WTC11 (cell line): Measurements from ENCODE around the gene ENHO. TPM values are rescaled to one million over a fixed set of nuclear protein-coding genes. Genes with fewer than 3 reads are reported as not detected.

Experiments used
- ATAC-seq: fragments of 200-7000 bp; cut with Tn5 transposase; 2 replicates; pipeline ENCODE4 v1.10.0; 2021; ENCODE audit warnings: mild to moderate bottlenecking, moderate library complexity
- CTCF ChIA-PET: fragments of 300-600 bp; sonication (Branson Sonifier 250); formaldehyde crosslinking; loops from one replicate; lab custom pipeline; 2021; ENCODE audit warnings: antibody characterized with exemption; lab: Charles Lee
- POLR2A ChIA-PET: fragments of 350-600 bp; sonication (Branson Sonifier 250); formaldehyde crosslinking; loops from one replicate; lab custom pipeline; 2021; ENCODE audit warnings: antibody characterized with exemption; lab: Charles Lee
- DNase-seq: peaks from one replicate; pipeline ENCODE4 v3.0.0; 2021; ENCODE audit warnings: low spot score
- H3K27ac Mint-ChIP-seq: 2 replicates; pipeline ENCODE4 v1.8.0; 2021; ENCODE audit warnings: mixed read lengths
- H3K27me3 Mint-ChIP-seq: 2 replicates; pipeline ENCODE4 v1.8.0; 2021; ENCODE audit warnings: low read depth, mild to moderate bottlenecking, moderate library complexity, mixed read lengths
- H3K36me3 Mint-ChIP-seq: 2 replicates; pipeline ENCODE4 v1.8.0; 2021; ENCODE audit warnings: mixed read lengths
- H3K4me1 Mint-ChIP-seq: 2 replicates; pipeline ENCODE4 v1.8.0; 2022; ENCODE audit warnings: mixed read lengths
- H3K4me3 Mint-ChIP-seq: 2 replicates; pipeline ENCODE4 v1.8.0; 2021; ENCODE audit warnings: mild to moderate bottlenecking, moderate library complexity, mixed read lengths
- H3K9me3 Mint-ChIP-seq: 2 replicates; pipeline ENCODE4 v1.8.0; 2021; ENCODE audit warnings: mixed read lengths
- E2F4 ChIP-seq: sonication (generic); formaldehyde crosslinking; IDR thresholded peaks from 2 replicates; pipeline ENCODE4 v1.8.1; 2022; ENCODE audit warnings: low read depth, mild to moderate bottlenecking, moderate library complexity, missing genetic modification reagents, borderline replicate concordance
- E2F5 ChIP-seq: sonication (generic); formaldehyde crosslinking; IDR thresholded peaks from 2 replicates; pipeline ENCODE4 v1.8.1; 2022; ENCODE audit warnings: mild to moderate bottlenecking, moderate library complexity, missing genetic modification reagents
- HMGXB4 ChIP-seq: sonication (generic); formaldehyde crosslinking; IDR thresholded peaks from 2 replicates; pipeline ENCODE4 v1.8.1; 2023; ENCODE audit warnings: mild to moderate bottlenecking, moderate library complexity, missing genetic modification reagents
- MYBL2 ChIP-seq: sonication (generic); formaldehyde crosslinking; IDR thresholded peaks from 2 replicates; pipeline ENCODE4 v1.8.1; 2023; ENCODE audit warnings: mild to moderate bottlenecking, moderate library complexity, missing genetic modification reagents
- ZBTB43 ChIP-seq: sonication (generic); formaldehyde crosslinking; IDR thresholded peaks from 2 replicates; pipeline ENCODE4 v1.8.1; 2023; ENCODE audit warnings: mild to moderate bottlenecking, missing genetic modification reagents
- ZNF532 ChIP-seq: fragments of 250-450 bp; sonication (Bioruptor Pico); IDR thresholded peaks from 2 replicates; pipeline ENCODE4 v1.9.0; 2021; ENCODE audit warnings: mild to moderate bottlenecking, borderline replicate concordance
- total RNA-seq: library from RNA; stranded (reverse); gene quantifications from 3 replicates; pipeline ENCODE4 v1.2.3, GENCODE V29; 2021
- TF ChIP-seq, protein P1 (sequence below): sonication (generic); formaldehyde crosslinking; IDR thresholded peaks from 2 replicates; pipeline ENCODE4 v1.8.0; 2023; ENCODE audit warnings: missing genetic modification reagents
- TF ChIP-seq, protein P2 (sequence below): sonication (generic); formaldehyde crosslinking; IDR thresholded peaks from 2 replicates; pipeline ENCODE4 v1.8.0; 2022; ENCODE audit warnings: mild to moderate bottlenecking, missing genetic modification reagents
- TF ChIP-seq, protein P3 (sequence below): sonication (generic); formaldehyde crosslinking; IDR thresholded peaks from 2 replicates; pipeline ENCODE4 v1.8.1; 2022; ENCODE audit warnings: mild to moderate bottlenecking, missing genetic modification reagents, moderate library complexity, borderline replicate concordance
- TF ChIP-seq, protein P4 (sequence below): sonication (generic); formaldehyde crosslinking; IDR thresholded peaks from 2 replicates; pipeline ENCODE4 v1.8.0; 2022; ENCODE audit warnings: mild to moderate bottlenecking, missing genetic modification reagents

The ENHO gene
- total RNA-seq, 1 experiment from 2014 or later, result 28.3 TPM

DNA sequence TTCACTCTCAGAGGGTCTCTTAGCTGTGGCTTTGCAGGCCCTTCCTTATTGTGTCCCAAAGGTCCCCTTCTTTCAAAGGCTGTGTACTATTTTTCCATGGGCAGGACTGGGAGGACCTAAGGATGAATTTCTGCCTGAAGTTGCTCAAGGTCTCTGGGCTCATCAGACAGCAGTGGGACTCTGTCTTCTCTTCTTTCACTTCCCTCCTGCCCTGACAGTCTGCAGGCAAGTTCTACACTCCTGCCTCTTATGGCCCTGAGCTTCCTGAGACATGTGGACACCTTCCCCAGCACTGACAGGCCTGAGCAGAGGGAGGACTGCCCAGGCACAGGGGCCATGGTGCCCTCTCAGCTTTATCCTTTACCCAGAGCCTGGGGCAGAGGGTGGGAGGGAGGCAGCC, 14.8 kb downstream of the ENHO start (continued):
- TF ChIP-seq HMGXB4 (CRISPR knock-in tag), result no peak
- TF ChIP-seq, protein P1, sequence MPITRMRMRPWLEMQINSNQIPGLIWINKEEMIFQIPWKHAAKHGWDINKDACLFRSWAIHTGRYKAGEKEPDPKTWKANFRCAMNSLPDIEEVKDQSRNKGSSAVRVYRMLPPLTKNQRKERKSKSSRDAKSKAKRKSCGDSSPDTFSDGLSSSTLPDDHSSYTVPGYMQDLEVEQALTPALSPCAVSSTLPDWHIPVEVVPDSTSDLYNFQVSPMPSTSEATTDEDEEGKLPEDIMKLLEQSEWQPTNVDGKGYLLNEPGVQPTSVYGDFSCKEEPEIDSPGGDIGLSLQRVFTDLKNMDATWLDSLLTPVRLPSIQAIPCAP (CRISPR knock-in tag), result no peak
- TF ChIP-seq, all 79 proteins: peak for 0

DNA sequence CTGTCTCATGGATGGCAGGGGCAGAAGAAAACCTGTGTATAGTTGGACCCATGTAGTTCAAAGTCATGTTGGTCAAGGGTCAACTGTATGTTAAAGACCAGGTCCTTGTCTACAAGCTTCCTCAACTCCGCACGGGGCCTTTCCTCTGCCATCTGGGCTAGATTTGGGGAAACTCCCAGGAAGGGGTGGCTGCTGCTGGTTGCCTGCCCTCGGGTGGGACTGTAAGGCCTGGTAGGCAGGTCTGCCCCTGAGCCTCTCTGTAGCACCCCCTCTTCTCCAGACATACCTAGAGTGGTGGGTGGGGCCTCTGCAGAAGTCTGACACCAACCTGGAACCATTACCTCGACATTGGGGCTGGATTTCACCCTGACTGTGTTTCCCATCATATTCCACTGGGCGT, 15.2 kb downstream of the ENHO start:
- H3K27ac Mint-ChIP-seq, result no peak overlapping the region
- ChIA-PET POLR2A (no interaction called here), CTCF (interaction anchor here (1.3 to 1.4 kb wide), 2 partner anchors 96 to 104 kb away, joined by 3 to 4 read pairs; no protein-coding TSS in a partner anchor)
- no peak overlapping the region for H3K4me3 Mint-ChIP-seq
- no peaks in the 10 kb centered on the region for H3K9me3 Mint-ChIP-seq
- DNase-seq (no peak), ATAC-seq (no peak)
- H3K27me3 Mint-ChIP-seq, result no peaks in the 10 kb centered on the region
- no peak for TF ChIP-seq MYBL2 (CRISPR knock-in tag)
- TF ChIP-seq, protein P2, sequence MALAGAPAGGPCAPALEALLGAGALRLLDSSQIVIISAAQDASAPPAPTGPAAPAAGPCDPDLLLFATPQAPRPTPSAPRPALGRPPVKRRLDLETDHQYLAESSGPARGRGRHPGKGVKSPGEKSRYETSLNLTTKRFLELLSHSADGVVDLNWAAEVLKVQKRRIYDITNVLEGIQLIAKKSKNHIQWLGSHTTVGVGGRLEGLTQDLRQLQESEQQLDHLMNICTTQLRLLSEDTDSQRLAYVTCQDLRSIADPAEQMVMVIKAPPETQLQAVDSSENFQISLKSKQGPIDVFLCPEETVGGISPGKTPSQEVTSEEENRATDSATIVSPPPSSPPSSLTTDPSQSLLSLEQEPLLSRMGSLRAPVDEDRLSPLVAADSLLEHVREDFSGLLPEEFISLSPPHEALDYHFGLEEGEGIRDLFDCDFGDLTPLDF (CRISPR knock-in tag), result no peak
- TF ChIP-seq, protein P3, sequence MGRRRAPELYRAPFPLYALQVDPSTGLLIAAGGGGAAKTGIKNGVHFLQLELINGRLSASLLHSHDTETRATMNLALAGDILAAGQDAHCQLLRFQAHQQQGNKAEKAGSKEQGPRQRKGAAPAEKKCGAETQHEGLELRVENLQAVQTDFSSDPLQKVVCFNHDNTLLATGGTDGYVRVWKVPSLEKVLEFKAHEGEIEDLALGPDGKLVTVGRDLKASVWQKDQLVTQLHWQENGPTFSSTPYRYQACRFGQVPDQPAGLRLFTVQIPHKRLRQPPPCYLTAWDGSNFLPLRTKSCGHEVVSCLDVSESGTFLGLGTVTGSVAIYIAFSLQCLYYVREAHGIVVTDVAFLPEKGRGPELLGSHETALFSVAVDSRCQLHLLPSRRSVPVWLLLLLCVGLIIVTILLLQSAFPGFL (CRISPR knock-in tag), result no peak
- TF ChIP-seq E2F4 (CRISPR knock-in tag), result no peak
- no peak for TF ChIP-seq ZNF532 (CRISPR knock-in tag)
- no peak for TF ChIP-seq E2F5 (CRISPR knock-in tag)
- TF ChIP-seq ZBTB43 (CRISPR knock-in tag), result no peak
- TF ChIP-seq, protein P4, sequence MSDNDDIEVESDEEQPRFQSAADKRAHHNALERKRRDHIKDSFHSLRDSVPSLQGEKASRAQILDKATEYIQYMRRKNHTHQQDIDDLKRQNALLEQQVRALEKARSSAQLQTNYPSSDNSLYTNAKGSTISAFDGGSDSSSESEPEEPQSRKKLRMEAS, result no peak
- H3K4me1 Mint-ChIP-seq, result peaks cover 39% of the 10 kb centered on the region
- H3K36me3 Mint-ChIP-seq, result no peaks in the 10 kb centered on the region
